Nephron (organoid): ENCODE results near the gene OSBP2.

ENCODE experiments used
- H3K27ac Mint-ChIP-seq, 3 experiments: 2 replicates each; pipeline ENCODE4 v1.8.0; 2020; ENCODE audit warnings: mixed read lengths in 3 of 3, mild to moderate bottlenecking in 2 of 3, moderate library complexity in 1 of 3
- H3K27me3 Mint-ChIP-seq: 2 replicates; pipeline ENCODE4 v1.8.0; 2021; ENCODE audit warnings: low read depth, mild to moderate bottlenecking, moderate library complexity, mixed read lengths
- H3K36me3 Mint-ChIP-seq: 2 replicates; pipeline ENCODE4 v1.8.0; 2020; ENCODE audit warnings: low read depth, mixed read lengths
- H3K4me1 Mint-ChIP-seq: 2 replicates; pipeline ENCODE4 v1.8.0; 2020; ENCODE audit warnings: mixed read lengths
- H3K4me3 Mint-ChIP-seq, 3 experiments: 2 replicates each; pipeline ENCODE4 v1.8.0; 2020; ENCODE audit warnings: mild to moderate bottlenecking in 3 of 3, mixed read lengths in 3 of 3, moderate library complexity in 2 of 3
- H3K9me3 Mint-ChIP-seq: 2 replicates; pipeline ENCODE4 v1.8.0; 2020; ENCODE audit warnings: mixed read lengths
- TF ChIP-seq, protein P1 (sequence below), 3 experiments: fragments of 200-600 bp; sonication (generic); IDR thresholded peaks; one replicate each; pipeline ENCODE4 v1.5.0; 2021; ENCODE audit warnings: antibody characterized with exemption in 3 of 3; ENCODE audit not compliant: unreplicated experiment in 3 of 3

Gene OSBP2

DNA sequence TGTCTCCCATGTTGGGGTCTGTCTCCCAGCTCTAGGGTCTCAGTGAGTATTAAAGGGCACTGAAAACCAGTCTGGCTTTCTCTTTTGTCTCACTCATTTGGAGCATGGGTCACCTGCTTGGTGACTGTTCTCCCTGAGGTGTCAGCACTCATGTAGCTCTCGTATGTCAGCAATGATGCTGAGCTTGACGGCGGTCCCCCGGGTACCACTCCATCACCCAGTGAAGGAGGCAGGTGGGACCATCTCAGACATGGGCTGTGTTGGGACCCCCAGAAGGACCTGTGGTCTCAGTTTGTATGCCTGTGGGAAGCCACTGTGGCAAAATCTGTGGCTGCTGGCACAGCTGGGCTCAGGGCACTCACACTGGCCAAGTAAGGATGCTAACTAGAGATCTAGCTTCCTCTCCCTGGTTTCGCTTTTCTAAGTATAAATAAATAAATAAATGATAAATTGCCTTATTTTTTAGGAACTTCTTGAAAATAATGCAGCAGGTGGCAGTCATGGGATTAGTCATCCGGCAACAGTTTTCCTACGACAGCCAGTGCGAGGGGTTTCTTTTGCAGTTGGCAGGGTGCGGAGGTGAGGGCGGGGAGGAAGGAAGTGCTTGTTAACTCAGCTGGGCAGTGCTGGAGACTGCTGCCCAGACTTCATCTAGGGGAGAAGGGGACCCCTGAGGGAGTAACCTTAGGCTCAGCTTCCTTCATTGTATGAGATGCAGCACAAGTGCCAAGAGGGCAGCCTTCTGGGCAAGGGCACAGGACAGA is 48.8 kb downstream of the OSBP2 start:
- TF ChIP-seq, protein P1, sequence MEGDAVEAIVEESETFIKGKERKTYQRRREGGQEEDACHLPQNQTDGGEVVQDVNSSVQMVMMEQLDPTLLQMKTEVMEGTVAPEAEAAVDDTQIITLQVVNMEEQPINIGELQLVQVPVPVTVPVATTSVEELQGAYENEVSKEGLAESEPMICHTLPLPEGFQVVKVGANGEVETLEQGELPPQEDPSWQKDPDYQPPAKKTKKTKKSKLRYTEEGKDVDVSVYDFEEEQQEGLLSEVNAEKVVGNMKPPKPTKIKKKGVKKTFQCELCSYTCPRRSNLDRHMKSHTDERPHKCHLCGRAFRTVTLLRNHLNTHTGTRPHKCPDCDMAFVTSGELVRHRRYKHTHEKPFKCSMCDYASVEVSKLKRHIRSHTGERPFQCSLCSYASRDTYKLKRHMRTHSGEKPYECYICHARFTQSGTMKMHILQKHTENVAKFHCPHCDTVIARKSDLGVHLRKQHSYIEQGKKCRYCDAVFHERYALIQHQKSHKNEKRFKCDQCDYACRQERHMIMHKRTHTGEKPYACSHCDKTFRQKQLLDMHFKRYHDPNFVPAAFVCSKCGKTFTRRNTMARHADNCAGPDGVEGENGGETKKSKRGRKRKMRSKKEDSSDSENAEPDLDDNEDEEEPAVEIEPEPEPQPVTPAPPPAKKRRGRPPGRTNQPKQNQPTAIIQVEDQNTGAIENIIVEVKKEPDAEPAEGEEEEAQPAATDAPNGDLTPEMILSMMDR (IDR thresholded peaks at IDR 0.05; ENCODE audit: unreplicated experiment in 3 of 3), result no peak
- H3K36me3 Mint-ChIP-seq, result no peaks in the 10 kb centered on the region
- no peak overlapping the region for H3K4me3 Mint-ChIP-seq
- H3K27me3 Mint-ChIP-seq, result peaks cover 10% of the 10 kb centered on the region
- no peaks in the 10 kb centered on the region for H3K4me1 Mint-ChIP-seq
- no peaks in the 10 kb centered on the region for H3K9me3 Mint-ChIP-seq
- no peak overlapping the region for H3K27ac Mint-ChIP-seq

DNA sequence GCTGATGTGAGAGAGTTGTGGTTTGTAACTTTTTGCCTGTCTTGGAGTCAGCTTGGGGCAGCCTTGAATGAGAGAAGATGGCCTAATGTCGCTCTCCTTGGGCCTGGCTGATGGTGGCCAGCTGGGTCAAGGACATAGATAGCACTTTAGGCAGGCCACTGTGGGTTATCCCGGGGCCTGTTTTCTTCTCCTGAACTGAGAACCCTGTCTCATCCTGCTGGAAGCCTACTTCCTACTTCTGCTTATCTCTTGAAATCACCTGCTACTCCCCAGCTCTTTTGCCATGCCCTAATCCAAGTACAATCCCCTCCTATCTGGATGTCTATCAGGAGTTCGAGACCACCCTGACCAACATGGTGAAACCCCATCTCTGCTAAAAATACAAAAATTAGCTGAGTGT is 49.5 kb downstream of the OSBP2 start:
- no peaks in the 10 kb centered on the region for H3K36me3 Mint-ChIP-seq
- H3K4me3 Mint-ChIP-seq, result no peak overlapping the region
- H3K4me1 Mint-ChIP-seq, result no peaks in the 10 kb centered on the region
- H3K27me3 Mint-ChIP-seq, result peaks cover 10% of the 10 kb centered on the region
- H3K9me3 Mint-ChIP-seq, result no peaks in the 10 kb centered on the region
- TF ChIP-seq, protein P1 (IDR thresholded peaks at IDR 0.05; ENCODE audit: unreplicated experiment in 3 of 3), result no peak
- no peak overlapping the region for H3K27ac Mint-ChIP-seq

DNA sequence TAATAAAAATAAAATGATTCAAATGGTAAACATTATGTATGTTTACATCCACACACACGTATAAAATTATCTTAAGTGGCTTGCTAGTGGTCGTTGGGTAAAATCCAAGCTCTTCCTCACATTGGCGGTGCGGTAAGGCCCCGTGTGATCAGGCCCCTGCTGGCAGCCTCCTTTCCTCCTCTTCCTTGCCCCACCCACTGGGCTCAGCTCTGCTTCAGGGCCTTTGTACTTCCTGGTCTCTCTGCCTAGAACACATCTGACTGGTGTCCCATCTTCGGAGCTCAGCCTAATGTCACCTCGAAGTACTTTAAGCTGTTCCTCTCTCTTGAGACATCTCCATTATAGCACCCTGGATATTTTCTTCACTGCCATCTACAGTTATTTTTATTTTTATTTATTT is 52.8 kb downstream of the OSBP2 start:
- H3K36me3 Mint-ChIP-seq, result no peaks in the 10 kb centered on the region
- peaks cover 5% of the 10 kb centered on the region for H3K27me3 Mint-ChIP-seq
- H3K27ac Mint-ChIP-seq, result no peak overlapping the region
- H3K9me3 Mint-ChIP-seq, result no peaks in the 10 kb centered on the region
- TF ChIP-seq, protein P1 (IDR thresholded peaks at IDR 0.05; ENCODE audit: unreplicated experiment in 3 of 3), result no peak
- H3K4me1 Mint-ChIP-seq, result peaks cover 2% of the 10 kb centered on the region
- no peak overlapping the region for H3K4me3 Mint-ChIP-seq

DNA sequence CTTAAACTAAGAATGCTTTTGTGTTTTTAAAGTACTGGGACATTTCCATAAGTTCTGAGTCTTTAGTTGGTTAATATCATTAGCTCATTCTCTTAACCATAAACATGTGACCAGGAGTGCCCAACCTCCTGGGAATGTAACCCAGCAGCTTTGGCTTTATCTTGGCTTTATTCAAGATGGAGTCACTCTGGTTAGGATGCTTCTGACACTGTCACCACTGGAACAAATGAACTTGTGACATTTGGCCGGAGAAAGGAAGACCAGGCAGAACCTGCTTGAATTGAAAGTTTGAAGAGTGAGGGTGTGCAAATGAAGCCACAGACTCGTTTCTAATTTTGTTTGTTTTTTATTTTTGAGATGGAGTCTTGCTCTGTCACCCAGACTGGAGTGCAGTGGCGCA is 54.6 kb downstream of the OSBP2 start:
- Mint-ChIP-seq H3K27ac (no peak overlapping the region), H3K4me1 (peaks cover 19% of the 10 kb centered on the region), H3K4me3 (no peak overlapping the region), H3K27me3 (peaks cover 5% of the 10 kb centered on the region), H3K36me3 (no peaks in the 10 kb centered on the region), H3K9me3 (no peaks in the 10 kb centered on the region)
- TF ChIP-seq, protein P1 (IDR thresholded peaks at IDR 0.05; ENCODE audit: unreplicated experiment in 3 of 3), result no peak

DNA sequence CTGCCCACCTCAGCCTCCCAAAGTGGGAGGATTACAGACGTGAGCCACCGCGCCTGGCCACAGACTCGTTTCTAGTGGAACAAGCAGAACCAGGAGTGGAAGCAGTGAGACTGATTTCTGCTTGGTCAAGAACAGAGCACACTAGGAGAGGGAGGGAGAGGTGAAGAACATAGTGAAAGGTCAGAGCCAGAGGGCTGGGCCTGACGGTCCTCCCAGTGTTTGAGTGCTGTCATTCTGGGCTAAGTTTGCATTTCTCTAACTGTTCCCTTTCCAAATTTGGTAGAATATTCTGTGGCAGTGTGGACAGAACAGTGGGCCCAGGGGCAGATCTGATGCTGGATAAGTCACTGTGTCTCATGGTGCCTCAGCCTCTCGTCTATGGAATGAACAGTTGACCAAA is 55.2 kb downstream of the OSBP2 start:
- H3K4me3 Mint-ChIP-seq, result no peak overlapping the region
- H3K27me3 Mint-ChIP-seq, result no peaks in the 10 kb centered on the region
- no peak overlapping the region for H3K27ac Mint-ChIP-seq
- TF ChIP-seq, protein P1 (IDR thresholded peaks at IDR 0.05; ENCODE audit: unreplicated experiment in 3 of 3), result no peak
- H3K36me3 Mint-ChIP-seq, result no peaks in the 10 kb centered on the region
- H3K9me3 Mint-ChIP-seq, result no peaks in the 10 kb centered on the region
- peaks cover 22% of the 10 kb centered on the region for H3K4me1 Mint-ChIP-seq

DNA sequence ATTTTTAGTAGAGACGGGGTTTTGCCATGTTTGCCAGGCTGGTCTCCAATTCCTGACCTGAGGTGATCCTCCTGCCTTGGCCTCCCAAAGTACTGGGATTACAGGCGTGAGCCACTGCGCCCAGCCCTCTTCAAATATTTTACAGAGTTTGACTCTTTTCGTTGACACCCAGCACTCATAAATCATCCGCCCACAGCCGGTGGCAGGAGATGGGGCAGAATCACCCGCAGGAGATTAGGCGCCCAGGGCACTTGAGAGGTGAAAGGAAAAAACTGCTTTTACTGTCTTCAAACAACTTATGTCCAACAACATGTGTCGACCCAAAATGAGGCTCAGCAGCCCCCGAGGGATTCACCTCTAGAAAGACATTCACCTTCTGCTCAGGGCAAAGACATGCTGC is 56.9 kb downstream of the OSBP2 start:
- H3K4me1 Mint-ChIP-seq, result peaks cover 29% of the 10 kb centered on the region
- H3K36me3 Mint-ChIP-seq, result no peaks in the 10 kb centered on the region
- H3K4me3 Mint-ChIP-seq, result no peak overlapping the region
- H3K27me3 Mint-ChIP-seq, result no peaks in the 10 kb centered on the region
- H3K27ac Mint-ChIP-seq, result no peak overlapping the region
- TF ChIP-seq, protein P1 (IDR thresholded peaks at IDR 0.05; ENCODE audit: unreplicated experiment in 3 of 3), result no peak
- no peaks in the 10 kb centered on the region for H3K9me3 Mint-ChIP-seq
